RCC 7860 (cell line): ENCODE data around the gene RSBN1L.

ENCODE experiments used
- DNase-seq: peaks from one replicate; pipeline ENCODE4 v3.0.0-alpha.2; 2015; ENCODE audit warnings: low spot score
- FAIRE-seq: peaks from 2 replicates; lab custom pipeline; 2012; peaks lifted over from hg19 to GRCh38; lab: Jason Lieb, UNC

The RSBN1L gene

GRCh38 chr7:77799078-77799964 is 103.1 kb downstream of the RSBN1L start:
- FAIRE-seq: no peak
- DNase-seq: peak; percentile 28

- FAIRE-seq: no peak
- no peak for DNase-seq
Measured at GRCh38 chr7:77800158-77800557, 103.9 kb downstream of the RSBN1L start.

- FAIRE-seq: no peak
- no peak for DNase-seq
Measured at GRCh38 chr7:77800730-77801129, 104.5 kb downstream of the RSBN1L start.

- FAIRE-seq: no peak
- DNase-seq: no peak
Measured at GRCh38 chr7:77802557-77803405, 106.5 kb downstream of the RSBN1L start.

GRCh38 chr7:77806425-77806824 is 110.2 kb downstream of the RSBN1L start:
- FAIRE-seq: no peak

GRCh38 chr7:77808517-77808916 is 112.3 kb downstream of the RSBN1L start:
- no peak for DNase-seq
- no peak for FAIRE-seq

More at GRCh38 chr7:77806425-77806824, 110.2 kb downstream of the RSBN1L start:
- no peak for DNase-seq

- FAIRE-seq: no peak
- no peak for DNase-seq
Measured at GRCh38 chr7:77811516-77812289, 115.4 kb downstream of the RSBN1L start.

- DNase-seq (no peak), FAIRE-seq (peak; percentile 39)
Measured at GRCh38 chr7:77812290-77812685, 116.0 kb downstream of the RSBN1L start.

GRCh38 chr7:77813180-77813579 is 116.9 kb downstream of the RSBN1L start:
- no peak for DNase-seq

GRCh38 chr7:77819021-77819420 is 122.8 kb downstream of the RSBN1L start:
- no peak for DNase-seq
- no peak for FAIRE-seq

More at GRCh38 chr7:77813180-77813579, 116.9 kb downstream of the RSBN1L start:
- no peak for FAIRE-seq

- DNase-seq (no peak), FAIRE-seq (no peak)
Measured at GRCh38 chr7:77820967-77821366, 124.7 kb downstream of the RSBN1L start.

- no peak for FAIRE-seq
- DNase-seq: no peak
Measured at GRCh38 chr7:77822269-77822668, 126.0 kb downstream of the RSBN1L start.

- FAIRE-seq (no peak), DNase-seq (no peak)
Measured at GRCh38 chr7:77823787-77824186, 127.5 kb downstream of the RSBN1L start.

GRCh38 chr7:77824636-77825035 is 128.4 kb downstream of the RSBN1L start:
- DNase-seq (no peak), FAIRE-seq (no peak)

GRCh38 chr7:77825131-77825530 is 128.9 kb downstream of the RSBN1L start:
- FAIRE-seq: no peak

GRCh38 chr7:77826300-77826699 is 130.0 kb downstream of the RSBN1L start:
- DNase-seq (no peak), FAIRE-seq (no peak)

More at GRCh38 chr7:77825131-77825530, 128.9 kb downstream of the RSBN1L start:
- DNase-seq: no peak

- no peak for FAIRE-seq
- DNase-seq: no peak
Measured at GRCh38 chr7:77827999-77828398, 131.7 kb downstream of the RSBN1L start.

GRCh38 chr7:77830649-77831355 is 134.5 kb downstream of the RSBN1L start:
- no peak for DNase-seq
- FAIRE-seq: no peak

- FAIRE-seq (no peak), DNase-seq (no peak)
Measured at GRCh38 chr7:77831481-77831880, 135.2 kb downstream of the RSBN1L start.

GRCh38 chr7:77831953-77832352 is 135.7 kb downstream of the RSBN1L start:
- FAIRE-seq (no peak), DNase-seq (no peak)
